ENCODE measurements around the gene TMEM39A. TPM values are rescaled to one million over a fixed set of nuclear protein-coding genes. Genes with fewer than 3 reads are reported as not detected.

The TMEM39A gene
- 80.6 and 99.4 TPM in 2 replicates for total RNA-seq

GRCh38 chr3:119463171-119464169, at the start of gene TMEM39A:
TSS of gene TMEM39A (minus strand) at chr3:119463615. CDS start at chr3:119462074, 1,541 bp downstream.

GRCh38 chr3:119498186-119499011, 35.0 kb upstream of the TMEM39A start, which contains the start of gene TIMMDC1:
TSS of gene TIMMDC1 (plus strand) at chr3:119498547. CDS start at chr3:119498734, 187 bp downstream.

Other genes with a start within 250 kb of the TMEM39A start
- 58.1 and 65.1 TPM in 2 replicates for gene B4GALT4, start 222.7 kb downstream of the TMEM39A start, total RNA-seq
- gene ARHGAP31, start 169.2 kb downstream of the TMEM39A start, total RNA-seq, result 9.8 and 16.9 TPM in 2 replicates
- gene POGLUT1, start 5.3 kb upstream of the TMEM39A start, total RNA-seq, result 21.4 and 22.2 TPM in 2 replicates
- 59.0 and 65.6 TPM in 2 replicates for gene TIMMDC1, start 34.9 kb upstream of the TMEM39A start, total RNA-seq
- not detected in 2 replicates for gene CD80, start 96.0 kb upstream of the TMEM39A start, total RNA-seq
- gene ADPRH, start 115.9 kb upstream of the TMEM39A start, total RNA-seq, result 4.5 and 4.8 TPM in 2 replicates
- gene PLA1A, start 134.3 kb upstream of the TMEM39A start, total RNA-seq, result 0.13 and 0.30 TPM in 2 replicates
- gene POPDC2, start 197.0 kb upstream of the TMEM39A start, total RNA-seq, result 0.23 and 0.33 TPM in 2 replicates
- 18.1 TPM in 2 replicates for gene COX17, start 213.8 kb upstream of the TMEM39A start, total RNA-seq
- gene CFAP91, start 239.4 kb upstream of the TMEM39A start, total RNA-seq, result 0.59 and 0.72 TPM in 2 replicates

All from smooth muscle cell of the pulmonary artery (primary cell).